Measurements from ENCODE around the gene FOXP1.
A peak's percentile ranks its signal among the peaks of the same experiment; 100 is the strongest.

DNA sequence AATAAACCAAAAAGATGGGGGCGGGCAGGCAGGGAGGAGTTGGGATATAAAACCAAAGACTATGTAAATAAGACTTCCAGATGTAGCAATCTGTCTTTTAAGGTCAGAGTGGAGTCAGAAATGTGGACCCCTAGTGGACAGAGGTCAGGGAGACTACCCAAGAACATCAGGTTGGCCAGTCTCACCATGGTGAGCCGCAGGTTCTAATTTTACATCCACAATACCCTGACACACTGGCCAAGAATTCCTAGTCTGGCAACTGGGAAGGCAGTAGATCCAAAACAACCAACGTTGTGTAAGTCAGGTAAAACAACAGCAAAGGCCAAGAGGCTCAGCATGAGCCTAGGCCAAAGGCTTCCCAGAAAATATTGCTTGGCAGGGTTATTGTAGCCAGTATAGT is 203.4 kb downstream of the FOXP1 start:
- TF ChIP-seq, protein P1, sequence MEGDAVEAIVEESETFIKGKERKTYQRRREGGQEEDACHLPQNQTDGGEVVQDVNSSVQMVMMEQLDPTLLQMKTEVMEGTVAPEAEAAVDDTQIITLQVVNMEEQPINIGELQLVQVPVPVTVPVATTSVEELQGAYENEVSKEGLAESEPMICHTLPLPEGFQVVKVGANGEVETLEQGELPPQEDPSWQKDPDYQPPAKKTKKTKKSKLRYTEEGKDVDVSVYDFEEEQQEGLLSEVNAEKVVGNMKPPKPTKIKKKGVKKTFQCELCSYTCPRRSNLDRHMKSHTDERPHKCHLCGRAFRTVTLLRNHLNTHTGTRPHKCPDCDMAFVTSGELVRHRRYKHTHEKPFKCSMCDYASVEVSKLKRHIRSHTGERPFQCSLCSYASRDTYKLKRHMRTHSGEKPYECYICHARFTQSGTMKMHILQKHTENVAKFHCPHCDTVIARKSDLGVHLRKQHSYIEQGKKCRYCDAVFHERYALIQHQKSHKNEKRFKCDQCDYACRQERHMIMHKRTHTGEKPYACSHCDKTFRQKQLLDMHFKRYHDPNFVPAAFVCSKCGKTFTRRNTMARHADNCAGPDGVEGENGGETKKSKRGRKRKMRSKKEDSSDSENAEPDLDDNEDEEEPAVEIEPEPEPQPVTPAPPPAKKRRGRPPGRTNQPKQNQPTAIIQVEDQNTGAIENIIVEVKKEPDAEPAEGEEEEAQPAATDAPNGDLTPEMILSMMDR (IDR thresholded peaks at IDR 0.05; ENCODE audit: control extremely low read depth in 1 of 3, insufficient read depth in 1 of 3, low read depth in 1 of 3, low read length in 3 of 3), result peak in 2 of 3 experiments; percentile 34 to 43; a peak in 3 of 4 replicates
- TF ChIP-seq SIN3A (conservative IDR thresholded peaks at IDR 0.05 in 1 of 2, IDR thresholded peaks at IDR 0.05 in 1 of 2; ENCODE audit: low read depth in 1 of 2, low read length in 2 of 2) (no peak), CBX8 (IDR thresholded peaks at IDR 0.05; ENCODE audit: borderline replicate concordance, low read depth, low read length) (no peak), EZH2 (IDR thresholded peaks at IDR 0.05; ENCODE audit: low read depth, low read length, severe bottlenecking) (no peak), MAFK (IDR thresholded peaks at IDR 0.05; ENCODE audit: low read depth, low read length) (no peak), POLR2A (IDR thresholded peaks at IDR 0.05; ENCODE audit: control extremely low read depth in 1 of 2, low read depth in 2 of 2, low read length in 2 of 2) (no peak), TAF1 (IDR thresholded peaks at IDR 0.05; ENCODE audit: low read depth, low read length) (no peak), RAD21 (IDR thresholded peaks at IDR 0.05 in 1 of 2, conservative IDR thresholded peaks at IDR 0.05 in 1 of 2; ENCODE audit: low read depth in 2 of 2, low read length in 2 of 2) (peak in 1 of 2 experiments; percentile 45; a peak in 2 of 4 replicates), EP300 (IDR thresholded peaks at IDR 0.05; ENCODE audit: borderline replicate concordance in 1 of 2, low read depth in 2 of 2, low read length in 2 of 2) (no peak), CEBPB (IDR thresholded peaks at IDR 0.05; ENCODE audit: low read depth, low read length) (no peak)
- TF ChIP-seq, protein P2, sequence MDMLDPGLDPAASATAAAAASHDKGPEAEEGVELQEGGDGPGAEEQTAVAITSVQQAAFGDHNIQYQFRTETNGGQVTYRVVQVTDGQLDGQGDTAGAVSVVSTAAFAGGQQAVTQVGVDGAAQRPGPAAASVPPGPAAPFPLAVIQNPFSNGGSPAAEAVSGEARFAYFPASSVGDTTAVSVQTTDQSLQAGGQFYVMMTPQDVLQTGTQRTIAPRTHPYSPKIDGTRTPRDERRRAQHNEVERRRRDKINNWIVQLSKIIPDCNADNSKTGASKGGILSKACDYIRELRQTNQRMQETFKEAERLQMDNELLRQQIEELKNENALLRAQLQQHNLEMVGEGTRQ (IDR thresholded peaks at IDR 0.05; ENCODE audit: low read length), result no peak
- TF ChIP-seq, protein P3, sequence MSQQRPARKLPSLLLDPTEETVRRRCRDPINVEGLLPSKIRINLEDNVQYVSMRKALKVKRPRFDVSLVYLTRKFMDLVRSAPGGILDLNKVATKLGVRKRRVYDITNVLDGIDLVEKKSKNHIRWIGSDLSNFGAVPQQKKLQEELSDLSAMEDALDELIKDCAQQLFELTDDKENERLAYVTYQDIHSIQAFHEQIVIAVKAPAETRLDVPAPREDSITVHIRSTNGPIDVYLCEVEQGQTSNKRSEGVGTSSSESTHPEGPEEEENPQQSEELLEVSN (IDR thresholded peaks at IDR 0.05), result no peak

All from H1 (cell line).